ENCODE results near the gene WDR64.

WDR64 gene

DNA sequence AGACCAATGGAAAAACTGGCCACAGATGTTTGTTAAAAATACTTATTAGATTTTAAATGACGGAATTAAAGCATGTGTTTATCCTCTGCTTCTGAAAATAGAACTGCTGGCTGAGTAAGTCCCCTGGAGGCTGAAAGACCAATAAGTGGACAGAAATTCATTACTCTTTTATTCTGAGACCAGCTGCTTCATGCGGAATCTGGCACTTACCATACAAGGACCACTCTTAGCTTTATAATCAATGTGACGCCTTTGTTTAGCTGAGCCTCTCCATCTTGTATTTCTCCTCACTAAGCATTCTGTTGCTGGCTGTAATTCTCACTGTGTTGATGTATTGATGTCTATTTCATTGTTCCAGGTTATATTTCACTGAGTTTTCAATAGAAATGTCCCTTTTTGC lies 189.6 kb downstream of the WDR64 start:
- no peak for DNase-seq

DNA sequence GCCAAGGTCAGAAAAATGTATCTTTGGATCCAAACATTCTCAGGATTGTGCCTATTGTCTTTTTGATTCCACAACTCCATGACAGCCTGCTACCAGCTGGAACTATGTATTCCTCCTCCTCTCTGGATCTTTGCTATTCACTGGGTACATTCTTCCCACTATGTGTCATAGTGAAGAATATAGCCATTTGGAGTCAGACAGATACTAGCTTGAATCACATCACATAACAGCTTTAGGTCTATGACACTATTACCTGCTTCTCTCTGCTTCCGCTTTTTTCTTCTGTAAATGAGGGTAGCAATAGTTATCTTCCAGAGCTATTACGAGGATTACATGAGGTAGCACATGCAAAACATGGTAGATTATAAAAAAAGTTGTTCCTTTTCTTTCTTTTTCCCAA lies 190.5 kb downstream of the WDR64 start:
- no peak for DNase-seq

DNA sequence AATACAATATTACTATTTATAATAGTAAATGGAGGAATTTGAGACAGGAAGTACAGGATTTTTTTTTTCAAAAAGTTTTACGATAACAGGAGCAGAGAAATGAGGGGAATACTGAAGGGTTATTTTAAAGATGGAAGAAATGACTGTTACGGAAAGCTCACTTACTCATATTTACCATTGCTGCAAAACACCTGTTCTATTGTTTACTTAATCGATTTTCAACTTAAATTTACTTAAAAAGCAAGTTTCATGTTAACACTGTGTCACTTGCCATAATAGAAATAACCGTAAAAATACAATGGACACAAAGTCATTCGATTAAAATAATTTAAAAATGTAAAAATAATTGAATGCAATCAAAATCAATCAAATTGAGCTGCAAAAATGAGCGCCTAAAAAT lies 192.5 kb downstream of the WDR64 start:
- DNase-seq = no peak

DNA sequence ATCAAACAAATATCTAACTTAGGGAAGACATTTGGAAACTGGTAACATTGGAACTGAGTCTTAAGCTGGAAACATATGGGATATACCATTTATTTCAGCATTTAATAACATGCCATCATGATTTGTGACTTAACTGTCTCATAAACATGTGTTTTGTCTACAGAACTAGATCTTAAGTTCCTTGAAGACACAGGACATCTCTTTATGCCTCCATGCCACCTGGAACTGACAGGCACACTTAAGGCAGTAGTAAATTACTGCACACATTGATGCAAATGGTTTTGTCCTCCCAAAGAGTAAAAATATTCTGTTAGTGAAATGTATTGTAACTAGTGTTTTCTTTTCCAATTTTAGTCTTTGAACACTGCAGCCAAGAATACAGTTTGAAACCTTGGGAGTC lies 194.3 kb downstream of the WDR64 start:
- no peak for DNase-seq

DNA sequence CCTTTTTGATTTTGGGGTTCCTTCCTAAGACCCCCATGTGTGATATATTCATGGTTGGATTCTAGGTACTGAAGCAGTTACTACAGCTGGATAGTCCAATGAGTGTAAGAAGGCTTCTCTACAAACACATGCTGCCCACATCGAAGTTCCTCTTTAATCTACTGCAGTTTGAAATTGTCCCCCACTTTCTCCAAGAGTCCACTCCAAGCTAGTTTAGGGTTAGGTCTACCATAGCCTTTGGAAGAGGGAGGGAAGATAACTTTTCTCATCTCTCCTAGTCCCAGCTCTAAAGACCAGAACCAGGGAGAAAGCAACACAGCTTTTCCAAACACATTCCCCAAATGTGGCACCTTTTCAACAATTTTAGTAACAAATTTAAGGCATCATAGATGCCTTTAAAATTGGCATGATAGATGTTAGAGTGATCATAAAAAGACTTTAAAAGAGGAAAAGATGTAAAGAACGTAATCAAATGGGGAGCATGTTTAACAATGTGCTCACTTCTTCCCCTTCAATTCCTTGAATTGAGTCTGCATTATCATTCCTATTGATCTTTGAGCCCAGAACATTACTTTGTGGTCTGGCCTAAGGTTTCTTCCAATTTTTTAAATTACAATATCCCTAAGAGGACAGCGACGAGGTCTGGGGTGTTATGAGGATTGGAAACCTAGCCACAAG lies 194.9 kb downstream of the WDR64 start:
- DNase-seq = no peak

DNA sequence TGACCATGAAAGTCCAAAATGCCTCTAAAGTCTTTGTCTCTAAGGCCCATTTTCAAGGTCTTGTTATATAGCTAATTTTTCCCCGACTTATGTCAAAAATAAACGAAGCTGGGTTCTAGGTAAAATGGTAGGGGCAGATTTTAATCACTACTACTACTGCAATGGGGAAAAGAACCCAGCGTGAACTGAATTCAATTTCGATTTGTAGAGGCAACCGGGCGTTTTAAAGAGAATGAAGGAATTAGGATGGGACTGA lies 195.4 kb downstream of the WDR64 start:
- DNase-seq = no peak

DNA sequence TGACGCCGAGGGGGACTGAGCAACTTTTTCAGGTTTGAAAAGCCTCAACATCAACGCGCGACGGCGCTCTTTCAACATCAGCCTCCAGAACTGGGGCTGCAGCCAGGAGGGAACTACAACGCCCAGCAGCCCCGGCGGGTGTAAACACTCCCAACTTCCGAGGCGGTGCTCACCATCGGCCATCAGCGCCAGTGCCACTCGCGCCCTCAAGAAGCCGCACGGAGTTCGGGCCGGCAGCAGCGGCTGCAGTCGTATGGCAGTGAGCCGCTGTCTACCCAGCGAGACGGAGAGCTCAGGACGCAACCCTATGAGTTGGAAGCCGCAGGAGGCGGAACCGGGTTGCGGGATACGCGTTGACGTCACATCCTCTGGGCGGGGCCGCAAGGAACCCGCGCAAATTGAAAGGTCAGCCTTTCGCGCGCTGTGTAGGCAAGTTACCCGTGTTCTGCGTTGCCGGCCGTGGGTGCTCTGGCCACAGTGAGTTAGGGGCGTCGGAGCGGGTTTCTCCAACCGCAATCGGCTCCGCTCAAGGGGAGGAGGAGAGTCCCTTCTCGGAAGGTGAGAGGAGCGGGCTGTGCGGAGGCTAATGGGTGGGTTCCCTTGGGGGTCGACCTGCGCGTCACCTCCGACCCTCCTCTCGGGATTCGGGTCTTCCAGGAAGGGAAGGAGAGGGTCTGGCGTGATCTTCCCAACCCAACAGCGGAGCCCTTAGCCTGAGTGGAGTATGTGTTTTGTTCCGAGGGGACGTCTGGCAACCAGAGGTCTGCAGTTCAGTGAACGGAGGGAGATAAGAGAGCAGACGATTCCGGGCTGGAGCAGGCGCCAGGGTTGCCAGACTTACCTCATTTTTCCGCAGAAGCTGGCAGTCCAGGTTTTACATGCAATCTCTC lies 196.0 kb downstream of the WDR64 start, which contains the start of gene EXO1:
Gene EXO1, plus strand, starts transcription at position 409 of the 890 bp plus-strand sequence. CDS start 2,222 bp downstream, outside the sequence.
- DNase-seq = peak; percentile 88 to 89

DNA sequence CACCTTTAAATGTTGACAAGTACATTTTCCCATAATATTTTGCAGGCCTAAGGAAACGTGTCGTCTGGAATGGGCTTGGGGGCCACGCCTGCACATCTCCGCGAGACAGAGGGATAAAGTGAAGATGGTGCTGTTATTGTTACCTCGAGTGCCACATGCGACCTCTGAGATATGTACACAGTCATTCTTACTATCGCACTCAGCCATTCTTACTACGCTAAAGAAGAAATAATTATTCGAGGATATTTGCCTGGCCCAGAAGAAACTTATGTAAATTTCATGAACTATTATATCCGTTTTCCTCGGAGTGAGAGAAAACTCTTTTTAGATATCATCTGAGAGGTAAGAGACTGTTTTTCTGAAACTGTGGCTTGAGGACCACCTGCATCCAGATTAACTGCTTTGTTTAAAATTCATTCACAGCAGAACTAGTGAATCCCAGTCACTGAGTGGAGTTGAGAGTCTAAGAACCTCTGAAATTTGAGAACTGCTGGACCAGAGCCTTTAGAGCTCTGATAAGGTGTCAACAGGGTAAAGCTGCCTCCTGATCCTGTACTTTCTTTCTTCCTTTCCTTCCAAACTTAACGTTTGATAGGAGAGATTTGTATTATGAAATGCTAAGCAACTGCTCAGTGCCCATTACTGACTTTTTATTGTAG lies 196.7 kb downstream of the WDR64 start:
- DNase-seq = no peak

DNA sequence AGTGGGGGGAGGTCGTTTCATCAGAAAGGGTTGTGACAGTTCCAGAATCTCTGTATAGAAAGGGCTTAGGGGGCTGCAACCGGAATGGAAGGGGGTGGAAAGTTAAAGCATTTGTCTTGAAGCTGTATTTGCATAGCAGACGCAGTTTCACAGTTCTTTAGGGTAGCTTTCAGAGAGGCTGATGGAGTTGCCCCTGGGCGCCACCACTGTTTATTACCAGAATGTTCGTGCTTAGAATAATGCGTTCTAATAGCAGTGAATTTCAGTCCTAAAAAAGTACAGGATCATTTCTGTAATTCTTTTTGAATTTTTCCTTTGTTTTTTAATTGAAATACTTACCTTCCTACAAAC lies 197.2 kb downstream of the WDR64 start:
- DNase-seq = no peak
